Stimulated activated CD4-positive, alpha-beta T cell treated with anti-CD3 and anti-CD28 coated beads, Interleukin-15, amount 100 ng/mL, for 24 hours (primary cell): ENCODE data around the gene UBAP2.
"Not testable (repeated sequence)": the region's sequence is repeated elsewhere in the genome, so short reads cannot be mapped to it uniquely, and the experiment has no call there.

Source experiments
- DNase-seq: peaks from one replicate; pipeline ENCODE4 v3.0.0-alpha.2; 2020

Gene UBAP2

DNA sequence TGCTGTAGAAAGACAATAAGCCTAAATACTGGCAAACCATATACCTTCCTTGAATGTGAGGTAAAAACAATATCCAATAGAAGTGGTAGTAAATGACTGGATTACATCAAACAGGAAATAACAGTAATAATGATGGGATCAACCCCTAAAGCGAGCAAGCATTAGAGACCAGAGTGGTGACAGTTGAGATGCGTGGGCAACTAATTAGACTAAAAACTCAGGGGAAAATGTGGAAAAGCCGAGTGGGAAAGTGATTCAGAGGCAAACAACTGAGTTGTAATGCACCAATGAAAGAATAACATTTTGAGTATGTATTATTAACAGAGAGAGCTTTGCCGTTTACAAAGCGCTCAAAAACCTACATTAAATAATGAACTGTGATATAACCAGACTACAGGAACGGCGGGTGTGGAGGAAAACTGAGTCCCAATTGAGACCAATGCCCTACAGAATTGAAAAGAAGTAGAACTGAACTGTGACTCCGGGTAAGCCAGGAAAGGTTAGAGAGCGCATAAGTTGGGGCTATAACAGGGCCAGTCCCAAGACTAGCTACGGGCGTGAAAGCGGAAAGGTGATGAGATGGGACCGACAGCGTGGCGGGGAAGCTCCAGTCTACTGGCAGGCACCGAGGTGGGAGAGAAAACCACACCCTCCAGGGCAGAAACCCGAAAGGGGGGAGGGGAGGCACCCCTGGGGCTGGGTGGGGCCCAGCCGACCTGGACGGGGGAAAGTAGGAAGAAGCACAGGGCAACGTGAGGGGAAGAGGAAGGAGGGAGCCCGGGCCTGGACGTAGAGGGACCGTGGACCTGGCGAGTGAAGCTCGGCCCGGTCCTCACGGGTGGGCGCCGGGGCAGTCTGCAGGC lies 592 bp downstream of the UBAP2 start:
- DNase-seq: peak; percentile 76

DNA sequence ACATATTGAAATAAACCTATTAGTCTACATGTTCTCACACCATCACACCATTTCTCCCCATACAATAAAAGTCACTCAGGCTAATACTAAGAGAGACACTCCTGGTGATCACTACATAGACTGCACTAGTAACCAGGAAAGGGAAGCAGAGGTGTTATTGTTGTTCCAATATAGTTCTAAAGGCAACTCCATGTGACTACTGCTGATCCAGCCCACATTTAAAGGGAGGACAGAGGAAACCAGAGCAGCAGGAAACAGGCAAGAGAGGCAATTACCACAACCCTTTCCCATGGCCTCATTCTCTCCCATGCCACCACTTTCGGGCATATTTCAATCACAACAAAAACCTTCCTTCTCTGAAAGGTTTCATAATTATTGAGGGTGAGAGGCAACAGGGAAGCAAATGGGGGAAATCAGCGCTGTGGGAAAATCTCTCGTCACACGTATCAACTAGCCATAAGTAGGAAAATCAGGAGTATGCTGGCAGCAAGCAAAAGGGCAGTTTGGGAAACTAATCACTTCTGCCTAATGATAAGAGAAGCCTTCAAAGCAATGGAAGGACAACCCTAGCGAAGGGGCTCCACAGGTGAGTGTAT lies 1.8 kb downstream of the UBAP2 start:
- no peak for DNase-seq

DNA sequence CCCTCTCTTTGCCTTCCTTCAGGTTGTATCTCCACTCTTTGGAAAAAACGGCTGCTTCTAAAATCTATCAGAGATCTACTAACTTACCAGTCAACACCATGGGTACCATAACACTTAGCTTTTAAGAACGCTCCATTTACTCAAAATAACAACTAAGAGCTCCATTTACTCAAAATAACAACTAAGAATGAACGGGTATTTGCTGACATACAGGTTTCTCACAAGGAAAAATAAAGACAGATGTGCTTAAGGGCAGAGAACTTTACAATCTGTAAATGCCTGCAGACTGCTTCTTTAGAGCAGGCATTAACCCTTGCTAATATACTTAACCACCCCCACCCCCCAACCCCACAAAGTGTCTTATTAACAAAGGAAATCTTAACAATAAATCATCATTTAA lies 2.8 kb downstream of the UBAP2 start:
- no peak for DNase-seq

DNA sequence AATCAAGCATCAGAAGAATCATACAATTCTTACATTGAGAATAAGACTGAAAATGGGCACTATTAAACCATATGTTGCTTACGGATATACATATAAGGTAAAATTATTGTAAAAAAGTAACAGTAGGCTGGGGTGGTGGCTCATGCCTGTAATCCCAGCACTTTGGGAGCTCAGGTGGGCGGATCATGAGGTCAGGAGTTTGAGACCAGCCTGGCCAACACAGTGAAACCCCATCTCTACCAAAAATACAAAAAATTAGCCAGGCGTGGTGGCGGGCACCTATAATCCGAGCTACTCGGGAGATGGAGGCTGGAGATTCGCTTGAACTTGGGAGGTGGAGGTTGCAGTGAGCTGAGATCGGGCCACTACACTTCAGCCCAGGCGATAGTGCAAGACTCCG lies 6.6 kb downstream of the UBAP2 start:
- not testable (repeated sequence) for DNase-seq

DNA sequence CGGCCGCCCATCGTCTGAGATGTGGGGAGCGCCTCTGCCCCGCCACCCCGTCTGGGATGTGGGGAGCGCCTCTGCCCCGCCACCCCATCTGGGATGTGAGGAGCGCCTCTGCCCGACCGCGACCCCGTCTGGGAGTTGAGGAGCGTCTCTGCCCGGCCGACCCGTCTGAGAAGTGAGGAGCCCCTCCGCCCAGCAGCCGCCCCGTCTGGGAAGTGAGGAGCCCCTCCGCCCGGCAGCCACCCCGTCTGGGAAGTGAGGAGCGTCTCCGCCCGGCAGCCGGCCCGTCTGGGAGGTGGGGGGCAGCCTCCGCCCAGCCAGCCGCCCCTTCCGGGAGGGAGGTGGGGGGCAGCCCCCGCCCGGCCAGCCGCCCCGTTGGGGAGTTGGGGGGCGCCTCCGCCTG lies 9.8 kb downstream of the UBAP2 start:
- not testable (repeated sequence) for DNase-seq

DNA sequence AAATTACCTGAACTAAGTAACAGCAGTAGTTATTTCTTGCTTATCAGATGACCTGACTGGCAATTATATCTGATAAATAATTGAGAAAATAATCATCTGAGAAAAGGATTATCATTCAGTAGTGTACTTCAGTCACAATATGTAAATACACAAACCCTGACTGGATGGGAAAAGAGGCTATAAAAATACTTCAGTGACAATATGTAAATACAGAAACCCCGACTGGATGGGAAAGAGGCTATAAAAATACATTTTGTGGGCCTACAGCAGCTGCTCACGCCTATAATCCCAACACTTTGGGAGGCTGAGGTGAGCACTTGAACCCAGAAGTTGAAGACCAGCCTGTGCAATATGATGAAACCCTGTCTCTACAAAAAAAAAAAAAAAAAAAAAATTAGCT lies 11.1 kb downstream of the UBAP2 start:
- DNase-seq: no peak

DNA sequence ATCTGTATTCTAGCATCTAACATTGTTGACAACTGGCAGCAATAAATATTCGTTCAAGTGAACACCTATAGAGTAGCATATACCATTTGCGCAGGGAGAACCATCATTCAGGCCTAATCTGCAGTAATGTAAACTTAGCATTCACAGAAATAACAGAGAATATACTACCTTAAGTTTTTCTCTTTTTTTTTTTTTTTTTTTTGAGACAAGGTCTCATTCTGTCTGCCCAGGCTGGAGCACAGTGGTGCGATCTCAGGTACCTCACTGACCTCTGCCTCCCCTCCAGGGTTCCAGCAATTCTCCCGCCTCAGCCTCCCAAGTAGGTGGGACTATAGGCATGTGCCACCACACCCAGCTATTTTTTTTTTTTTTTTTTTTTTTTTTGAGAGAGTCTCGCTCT lies 12.1 kb downstream of the UBAP2 start:
- no peak for DNase-seq

DNA sequence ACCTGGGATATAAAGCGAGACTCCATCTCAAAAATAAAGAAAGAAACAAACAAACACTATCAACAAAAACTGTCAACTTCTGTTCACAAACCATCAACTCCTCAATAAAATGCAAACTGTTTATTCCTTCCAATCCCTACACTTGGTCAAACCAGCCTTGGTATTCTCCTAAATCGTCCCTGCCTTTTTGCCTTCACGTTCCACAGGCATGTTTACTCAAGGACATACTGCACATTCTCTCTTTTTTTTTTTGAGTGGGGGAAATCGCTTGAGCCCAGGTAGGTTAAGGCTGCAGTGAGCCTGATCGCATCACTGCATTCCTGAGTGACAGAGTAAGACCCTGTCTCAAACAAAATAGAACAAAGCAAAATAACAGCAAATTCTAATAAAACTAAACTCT lies 13.0 kb downstream of the UBAP2 start:
- no peak for DNase-seq

DNA sequence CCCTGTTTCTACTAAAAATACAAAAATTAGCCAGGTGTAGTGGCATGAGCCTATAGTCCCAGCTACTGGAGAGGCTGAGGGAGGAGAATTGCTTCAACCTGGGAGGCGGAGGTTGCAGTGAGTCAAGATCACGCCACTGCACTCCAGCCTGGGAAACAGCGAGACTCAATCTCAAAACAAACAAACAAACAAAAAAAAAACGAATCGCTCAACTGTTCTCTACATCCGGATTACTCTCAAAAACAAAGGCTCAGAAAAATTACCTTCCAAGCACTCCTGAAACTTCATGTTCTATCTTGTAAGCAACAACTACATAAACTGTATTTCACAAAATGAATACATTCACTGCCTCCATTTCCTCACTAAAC lies 14.0 kb downstream of the UBAP2 start:
- DNase-seq: no peak

DNA sequence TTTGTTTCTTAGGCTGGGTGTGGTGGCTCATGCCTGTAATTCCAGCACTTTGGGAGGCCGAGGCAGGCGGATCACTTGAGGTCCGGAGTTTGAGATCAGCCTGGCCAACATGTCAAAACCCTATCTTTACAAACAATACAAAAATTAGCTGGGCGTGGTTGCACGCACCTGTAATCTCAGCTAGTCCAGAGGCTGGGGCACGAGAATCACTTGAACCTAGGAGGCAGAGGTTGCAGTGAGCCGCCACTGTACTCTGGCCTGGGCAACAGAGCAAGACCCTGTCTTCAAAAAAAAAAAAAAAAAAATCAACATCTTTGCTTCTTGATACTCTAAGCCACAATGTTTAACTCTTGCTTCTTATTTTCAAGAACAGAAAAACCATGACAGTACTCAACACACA lies 16.1 kb downstream of the UBAP2 start:
- DNase-seq: no peak

DNA sequence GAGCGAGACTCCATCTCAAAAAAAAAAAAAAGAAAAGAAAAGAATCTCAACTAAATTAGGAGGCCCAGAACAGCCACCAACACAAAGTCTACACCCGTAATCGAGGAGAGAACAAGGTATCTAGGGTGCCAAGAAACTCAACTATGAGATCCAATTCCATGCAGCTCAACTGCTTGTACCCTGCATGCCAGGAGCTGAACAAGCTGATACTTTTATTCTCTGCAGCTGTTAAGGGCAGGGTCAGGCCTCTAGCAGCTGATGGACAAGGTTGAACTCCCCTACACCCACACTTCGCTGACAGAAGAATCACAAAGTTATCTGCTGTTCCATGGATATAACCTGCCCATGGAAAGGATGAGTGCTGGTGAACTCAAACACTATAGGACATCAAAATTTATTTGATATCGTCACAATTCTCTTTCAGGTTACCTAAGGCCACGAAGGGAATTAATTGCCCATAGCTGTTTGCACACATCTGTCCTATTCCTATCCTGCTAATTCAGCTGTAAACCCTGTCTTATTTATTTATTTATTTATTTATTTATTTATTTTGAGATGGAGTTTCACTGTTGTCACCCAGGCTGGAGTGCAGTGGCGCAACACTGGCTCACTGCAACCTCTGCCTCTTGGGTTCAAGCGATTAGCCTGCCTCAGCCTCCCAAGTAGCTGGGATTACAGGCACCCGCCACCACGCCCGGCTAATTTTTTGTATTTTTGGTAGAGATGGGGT lies 20.7 kb downstream of the UBAP2 start:
- DNase-seq: no peak

DNA sequence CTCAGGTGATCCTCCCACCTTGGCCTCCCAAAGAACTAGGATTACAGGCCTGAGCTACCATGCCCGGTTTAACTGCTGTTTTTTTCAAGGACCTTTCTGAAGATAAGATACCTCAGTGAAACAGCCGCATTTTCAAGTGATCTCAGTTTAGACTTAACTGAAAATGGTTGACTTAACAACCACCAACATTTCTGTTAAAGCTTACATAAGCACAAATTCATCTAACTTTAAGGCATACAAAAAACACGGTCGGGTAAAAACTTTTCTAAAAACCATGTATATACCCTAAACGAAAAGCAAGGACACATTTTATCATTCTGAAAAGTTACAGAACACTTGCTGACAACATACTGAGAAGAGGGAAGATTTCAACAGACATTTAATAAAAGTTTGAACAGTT lies 22.9 kb downstream of the UBAP2 start:
- no peak for DNase-seq

DNA sequence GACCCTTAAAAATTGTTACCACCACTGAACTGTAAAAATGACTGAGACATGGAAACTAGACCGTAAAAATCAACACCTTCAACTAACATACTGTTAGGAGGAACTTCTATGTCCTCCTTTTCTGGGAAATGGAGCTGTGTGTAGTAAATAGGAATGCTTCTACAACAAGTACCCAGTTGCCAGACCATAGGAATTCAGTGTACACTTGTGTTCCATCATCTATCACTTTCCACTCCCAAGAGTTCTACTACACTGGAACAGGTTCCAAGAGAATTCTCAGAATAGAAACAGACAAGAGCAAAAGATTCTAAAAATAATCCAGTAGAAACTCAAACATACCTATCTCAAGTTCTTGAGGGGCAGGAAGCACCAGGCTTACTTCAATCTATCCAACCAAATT lies 23.6 kb downstream of the UBAP2 start:
- DNase-seq: no peak

DNA sequence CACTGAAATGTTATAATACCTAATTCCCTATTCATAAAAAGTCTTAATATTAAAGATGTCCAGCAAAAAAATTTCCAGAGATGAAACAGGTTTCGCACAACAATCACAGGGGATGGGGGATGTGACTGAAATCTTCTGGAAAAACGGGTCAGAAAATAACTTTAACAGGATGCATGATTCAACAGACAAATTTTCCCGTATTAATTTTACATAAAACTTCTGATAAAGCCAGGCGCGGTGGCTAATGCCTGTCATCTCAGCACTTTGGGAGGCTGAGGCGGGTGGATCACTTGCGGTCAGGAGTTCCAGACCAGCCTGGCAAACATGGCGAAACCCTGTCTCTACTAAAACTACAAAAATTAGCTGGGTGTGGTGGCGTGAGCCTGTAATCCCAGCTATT lies 24.2 kb downstream of the UBAP2 start:
- not testable (repeated sequence) for DNase-seq

DNA sequence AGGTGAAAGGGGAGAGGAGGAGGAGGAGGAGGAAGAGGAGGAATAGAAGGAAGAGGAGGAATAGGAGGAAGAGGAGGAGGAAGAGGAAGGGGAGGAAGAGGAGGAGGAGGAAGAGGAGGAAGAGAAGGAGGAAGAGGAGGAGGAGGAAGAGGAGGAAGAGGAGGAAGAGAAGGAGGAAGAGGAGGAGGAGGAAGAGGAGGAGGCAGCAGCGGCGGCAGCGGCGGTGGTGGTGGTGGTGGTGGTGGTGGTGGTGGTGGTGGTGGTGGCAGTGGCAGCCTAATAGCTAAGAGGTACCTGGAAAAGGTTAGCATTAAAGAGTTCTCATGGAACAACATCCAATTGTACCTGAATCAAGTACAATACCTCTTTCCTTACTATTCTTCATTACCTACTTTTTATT lies 32.5 kb downstream of the UBAP2 start:
- DNase-seq: no peak

DNA sequence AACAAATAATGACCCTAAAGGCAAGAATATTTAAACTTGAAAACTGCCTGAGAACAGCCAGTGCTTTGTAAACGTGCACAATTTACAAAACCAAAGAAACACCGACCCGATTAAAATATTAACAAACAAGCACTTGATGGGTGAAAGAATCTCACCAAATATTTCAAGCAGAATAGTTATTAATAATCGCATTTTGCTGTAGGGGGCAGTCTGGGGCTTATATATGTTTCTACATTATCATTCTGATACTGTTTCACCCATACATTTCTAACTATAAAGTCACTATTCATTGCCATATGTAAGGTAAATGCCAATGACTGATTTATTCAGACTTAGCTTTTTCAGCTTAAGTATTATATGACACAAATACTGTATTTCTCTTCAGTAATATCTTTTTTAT lies 37.7 kb downstream of the UBAP2 start:
- no peak for DNase-seq

DNA sequence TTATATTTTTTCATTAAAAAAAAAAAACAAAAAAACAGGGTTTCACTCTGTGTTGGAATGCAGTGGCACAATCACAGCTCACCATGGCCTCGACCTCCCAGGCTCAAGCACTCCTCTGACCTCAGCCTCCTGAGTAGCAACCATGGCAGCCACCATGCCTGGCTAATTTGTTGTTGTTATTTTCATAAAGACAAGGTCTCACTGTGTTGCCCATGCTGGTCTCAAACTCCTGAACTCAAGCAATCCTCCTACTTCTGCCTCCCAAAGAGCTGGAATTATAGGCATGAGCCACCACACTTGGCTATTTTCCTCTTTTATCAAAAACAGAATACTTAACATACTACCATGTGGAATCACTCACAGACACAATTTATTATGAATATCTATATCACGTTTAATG lies 46.7 kb downstream of the UBAP2 start:
- no peak for DNase-seq

DNA sequence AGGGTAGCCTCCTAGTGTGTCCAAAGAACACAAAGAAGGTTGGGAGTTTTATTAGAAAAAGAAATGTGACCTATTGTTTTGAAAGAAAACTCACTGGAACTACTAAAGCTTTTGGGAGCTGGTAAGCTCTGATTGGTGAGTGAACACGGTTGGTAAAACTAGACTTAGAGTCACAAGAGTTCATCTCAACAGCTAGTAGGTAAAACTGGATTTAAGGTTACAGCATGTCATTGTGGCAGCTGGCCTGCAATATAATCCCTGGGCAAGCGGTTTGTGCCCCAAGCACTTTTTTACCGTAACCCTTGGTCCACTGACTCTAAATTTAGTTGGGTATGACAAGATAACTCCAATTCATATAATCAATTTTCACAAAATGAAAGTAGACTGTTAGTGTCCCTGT lies 47.4 kb downstream of the UBAP2 start:
- DNase-seq: no peak

DNA sequence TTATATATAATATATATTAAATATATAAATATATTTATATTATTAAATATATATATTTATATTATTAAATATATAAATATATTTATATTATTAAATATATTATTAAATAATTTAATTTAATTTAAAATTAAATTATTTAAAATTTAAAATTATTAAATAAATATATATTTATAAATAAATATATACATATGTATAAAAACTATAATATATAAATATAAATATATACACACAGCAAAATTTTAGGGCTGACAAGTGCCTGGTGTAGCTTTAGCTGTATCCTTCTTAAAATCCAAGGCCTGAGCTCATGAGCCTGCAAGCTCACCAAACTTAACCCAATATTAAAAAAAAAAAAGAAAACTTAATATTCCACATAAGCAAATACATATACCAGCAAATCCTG lies 53.2 kb downstream of the UBAP2 start:
- no peak for DNase-seq

DNA sequence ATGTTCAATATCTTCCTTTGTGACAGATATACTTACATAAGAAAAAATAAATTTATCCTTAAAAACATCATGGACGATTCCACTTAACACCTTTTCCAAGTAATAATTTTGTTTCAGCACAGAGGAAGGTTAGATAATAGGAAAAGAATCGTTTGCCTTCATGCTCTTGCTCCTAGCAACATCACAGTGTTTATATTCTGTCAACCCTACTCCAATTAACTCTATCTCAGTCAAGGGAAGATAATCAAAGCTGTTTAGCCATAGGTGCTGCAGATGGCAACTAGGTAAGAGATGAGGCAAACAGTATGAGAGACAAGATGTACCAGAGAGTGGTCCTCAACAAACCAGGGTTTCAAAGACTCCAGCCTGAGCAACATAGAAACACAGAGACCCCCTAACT lies 55.6 kb downstream of the UBAP2 start:
- DNase-seq: no peak

DNA sequence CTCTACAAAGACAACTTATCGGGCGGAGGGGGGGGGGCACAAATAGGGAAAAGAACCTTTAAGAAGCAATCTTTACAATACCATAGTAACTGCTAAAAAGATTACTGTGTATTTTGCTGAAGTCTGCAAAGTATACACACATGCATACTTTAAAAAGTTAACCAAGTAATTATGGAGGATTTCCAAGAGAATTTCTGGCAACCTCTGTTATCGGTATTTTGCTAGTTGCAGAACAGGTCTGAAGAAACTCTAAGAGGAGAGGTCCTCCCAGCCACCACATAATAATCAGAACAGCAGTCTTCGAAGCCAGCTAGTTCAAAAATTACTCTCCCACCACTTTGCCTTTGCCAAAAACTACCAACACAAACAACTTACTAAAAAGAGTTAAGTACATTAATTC lies 56.1 kb downstream of the UBAP2 start:
- DNase-seq: no peak

DNA sequence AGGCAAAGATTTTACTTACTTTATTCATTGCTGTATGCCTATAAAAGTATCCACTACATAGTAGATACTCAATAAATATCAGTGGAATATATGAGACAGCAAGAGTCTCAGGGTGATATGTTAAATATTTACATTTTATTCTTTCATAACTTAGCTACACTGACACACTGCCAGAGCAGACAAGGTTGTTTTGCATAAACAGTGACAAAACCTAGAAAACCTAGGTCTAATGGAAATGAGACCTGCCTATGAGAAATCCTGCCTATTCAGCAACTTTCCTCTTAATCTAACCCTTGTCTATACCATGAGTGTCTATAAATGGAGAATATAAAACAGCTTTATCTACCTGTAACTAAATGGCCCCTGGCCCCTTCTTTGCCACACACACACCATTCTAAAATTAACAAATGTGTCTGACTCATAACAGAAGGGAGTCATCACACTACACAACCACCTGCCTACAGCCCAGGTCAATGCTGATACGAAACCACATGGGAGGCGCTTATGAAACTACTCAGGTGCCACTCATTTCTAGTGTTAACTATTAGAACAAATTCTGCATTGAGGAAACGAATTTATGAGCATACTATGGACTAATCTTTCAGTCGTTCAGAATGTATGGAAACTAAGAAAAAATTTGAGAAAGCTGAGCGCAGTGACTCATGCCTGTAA lies 60.3 kb downstream of the UBAP2 start:
- DNase-seq: peak; percentile 57

DNA sequence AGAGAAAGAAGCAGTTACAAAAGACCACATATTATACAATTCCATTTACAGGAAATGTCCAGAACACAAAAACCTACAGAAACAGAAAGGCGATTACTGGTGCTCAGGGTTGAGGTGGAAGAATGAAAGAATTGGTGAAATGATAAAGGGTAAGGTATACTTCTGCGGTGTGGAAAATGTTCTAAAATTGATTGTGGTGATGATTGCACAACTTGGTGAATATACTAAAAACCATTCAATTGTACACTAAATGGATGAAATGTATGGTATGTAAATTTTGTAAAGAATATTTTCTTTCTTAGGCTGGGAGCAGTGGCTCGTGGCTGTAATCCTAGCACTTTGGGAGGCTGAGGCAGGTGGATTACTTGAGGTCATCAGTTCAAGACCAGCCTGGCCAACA lies 72.3 kb downstream of the UBAP2 start:
- no peak for DNase-seq

DNA sequence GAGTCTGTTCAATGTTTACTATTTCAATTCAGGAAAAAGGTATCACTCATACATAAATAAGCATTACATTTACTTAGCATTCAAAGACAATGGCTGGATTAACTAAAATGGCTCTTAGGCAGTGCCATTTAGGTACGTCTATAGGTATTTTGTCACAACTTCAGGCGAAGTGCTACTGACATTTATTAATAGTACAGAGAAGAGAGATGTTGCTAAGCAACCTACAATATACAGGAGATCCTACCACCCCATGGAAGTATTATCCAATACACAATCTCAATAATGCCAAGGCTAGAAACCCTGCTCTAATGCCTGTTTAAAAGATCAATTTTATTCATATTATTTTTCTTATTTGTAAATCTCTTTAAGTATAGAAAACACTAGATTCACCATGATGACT lies 76.0 kb downstream of the UBAP2 start:
- DNase-seq: no peak
